H1 (cell line): ENCODE results near the gene TP53I11. TPM values are rescaled to one million over a fixed set of nuclear protein-coding genes. Genes with fewer than 3 reads are reported as not detected.

Experiments used
- CTCF ChIA-PET: fragments of 300-600 bp; sonication (Branson Sonifier 250); formaldehyde crosslinking; loops from one replicate; lab custom pipeline; 2021; ENCODE audit not compliant: partially characterized antibody; lab: Charles Lee
- POLR2A ChIA-PET: fragments of 300-600 bp; sonication (Branson Sonifier 250); formaldehyde crosslinking; loops from one replicate; lab custom pipeline; 2021; ENCODE audit warnings: inconsistent platforms; ENCODE audit not compliant: partially characterized antibody; lab: Charles Lee
- DNase-seq, 2 experiments: peaks; one replicate each; pipeline versions ENCODE4 v3.0.0 to v3.0.0-alpha.2; 2010 to 2022; ENCODE audit warnings: low spot score in 2 of 2, low read depth in 1 of 2, mixed read lengths in 1 of 2
- FAIRE-seq: peaks from 2 replicates; lab custom pipeline; 2011; peaks lifted over from hg19 to GRCh38; lab: Jason Lieb, UNC
- H2AFZ ChIP-seq: 2 replicates; pipeline ENCODE4 v1.8.1; 2012; ENCODE audit warnings: low read length, inconsistent platforms
- H2AK5ac ChIP-seq: 2 replicates; pipeline ENCODE4 v1.6.1; 2013; ENCODE audit warnings: low read depth, low read length
- H2BK120ac ChIP-seq: replicated peaks from 2 replicates; pipeline ENCODE3; 2013; ENCODE audit warnings: low read depth, low read length, inconsistent platforms
- H2BK12ac ChIP-seq: 2 replicates; pipeline ENCODE4 v1.6.1; 2013; ENCODE audit warnings: low read depth, low read length
- H2BK15ac ChIP-seq: 2 replicates; pipeline ENCODE4 v1.6.1; 2013; ENCODE audit warnings: low read length
- H2BK20ac ChIP-seq: 2 replicates; pipeline ENCODE4 v1.6.1; 2013; ENCODE audit warnings: low read length
- H2BK5ac ChIP-seq: 2 replicates; pipeline ENCODE4 v1.6.1; 2013; ENCODE audit warnings: low read depth, low read length
- H3K14ac ChIP-seq: 2 replicates; pipeline ENCODE4 v1.6.1; 2013; ENCODE audit warnings: inconsistent platforms; ENCODE audit not compliant: insufficient read length
- H3K18ac ChIP-seq: 2 replicates; pipeline ENCODE4 v1.6.1; 2013; ENCODE audit warnings: low read length; ENCODE audit errors: extremely low read depth
- H3K23ac ChIP-seq: 2 replicates; pipeline ENCODE4 v1.6.1; 2013; ENCODE audit warnings: inconsistent platforms; ENCODE audit not compliant: insufficient read length
- H3K23me2 ChIP-seq: 2 replicates; pipeline ENCODE4 v1.6.1; 2013; ENCODE audit warnings: low read depth, low read length
- H3K27ac ChIP-seq: 2 replicates; pipeline ENCODE4 v1.6.1; 2011; ENCODE audit warnings: low read depth, low read length, inconsistent platforms
- H3K27me3 ChIP-seq, 4 experiments: replicated peaks in 1 of 4; 1 replicate in 1 of 4; 2 replicates in 3 of 4; pipeline versions ENCODE4 v1.6.1 to v1.8.1; 2011 to 2013; ENCODE audit warnings: low read length in 3 of 4, mild to moderate bottlenecking in 3 of 4, inconsistent platforms in 2 of 4, mixed read lengths in 2 of 4, moderate library complexity in 1 of 4; ENCODE audit not compliant: control insufficient read depth in 3 of 4, insufficient read depth in 3 of 4; ENCODE audit errors: extremely low read depth in 1 of 4
- H3K36me3 ChIP-seq, 4 experiments: 2 replicates each; pipeline versions ENCODE4 v1.6.1 to v1.8.1; 2011 to 2013; ENCODE audit warnings: mild to moderate bottlenecking in 4 of 4, low read length in 3 of 4, moderate library complexity in 2 of 4, control low read depth in 1 of 4, inconsistent platforms in 1 of 4; ENCODE audit not compliant: insufficient read depth in 4 of 4, control insufficient read depth in 2 of 4
- H3K4ac ChIP-seq: replicated peaks from 2 replicates; pipeline ENCODE3; 2013; ENCODE audit warnings: low read length, low read depth, mixed read lengths, inconsistent platforms; ENCODE audit not compliant: insufficient read length
- H3K4me1 ChIP-seq, 4 experiments: replicated peaks in 1 of 4; 1 replicate in 1 of 4; 2 replicates in 3 of 4; pipeline versions ENCODE4 v1.6.1 to v1.8.1; 2011 to 2013; ENCODE audit warnings: low read length in 3 of 4, inconsistent platforms in 2 of 4, mixed read lengths in 1 of 4; ENCODE audit not compliant: insufficient read depth in 4 of 4, control insufficient read depth in 3 of 4
- H3K4me2 ChIP-seq, 2 experiments: 2 replicates each; pipeline versions ENCODE4 v1.6.1 to v1.8.1; 2011 to 2013; ENCODE audit warnings: low read depth in 2 of 2, low read length in 2 of 2, control low read depth in 1 of 2, inconsistent platforms in 1 of 2, mild to moderate bottlenecking in 1 of 2; ENCODE audit not compliant: insufficient read depth in 1 of 2
- H3K4me3 ChIP-seq, 4 experiments: fragments of 200-600, 300-600 bp in 1 of 4; sonication (generic), shearing (Covaris generic), sonication (Bioruptor Twin) in 1 of 4; 2 replicates each; pipeline versions ENCODE4 v1.5.1 to v1.8.1; 2011 to 2016; ENCODE audit warnings: low read length in 4 of 4, low read depth in 3 of 4, control low read depth in 2 of 4, inconsistent platforms in 2 of 4, mild to moderate bottlenecking in 2 of 4, mixed read lengths in 1 of 4, moderate library complexity in 1 of 4; ENCODE audit not compliant: insufficient read depth in 2 of 4; ENCODE audit errors: extremely low read depth in 1 of 4
- H3K56ac ChIP-seq: replicated peaks from 2 replicates; pipeline ENCODE3; 2013; ENCODE audit warnings: low read depth, mild to moderate bottlenecking, mixed read lengths, low read length, inconsistent platforms; ENCODE audit not compliant: insufficient read length
- H3K79me1 ChIP-seq: 2 replicates; pipeline ENCODE4 v1.6.1; 2013; ENCODE audit warnings: low read depth, low read length, control low read depth
- H3K79me2 ChIP-seq, 2 experiments: 2 replicates each; pipeline versions ENCODE4 v1.6.1 to v1.8.1; 2012 to 2013; ENCODE audit warnings: low read length in 2 of 2, mild to moderate bottlenecking in 2 of 2, inconsistent platforms in 1 of 2; ENCODE audit not compliant: insufficient read depth in 2 of 2, control insufficient read depth in 1 of 2
- H3K9ac ChIP-seq, 4 experiments: replicated peaks in 1 of 4; 1 replicate in 1 of 4; 2 replicates in 3 of 4; pipeline versions ENCODE4 v1.6.1 to v1.8.1; 2011 to 2013; ENCODE audit warnings: low read depth in 3 of 4, low read length in 3 of 4, control low read depth in 2 of 4, mild to moderate bottlenecking in 2 of 4, moderate library complexity in 2 of 4, inconsistent platforms in 1 of 4; ENCODE audit errors: extremely low read depth in 1 of 4
- H3K9me3 ChIP-seq, 2 experiments: 2 replicates each; pipeline versions ENCODE4 v1.6.1 to v1.8.1; 2012 to 2013; ENCODE audit warnings: mild to moderate bottlenecking in 2 of 2, moderate library complexity in 2 of 2, control low read depth in 1 of 2, inconsistent platforms in 1 of 2, low read depth in 1 of 2, low read length in 1 of 2, mixed read lengths in 1 of 2; ENCODE audit not compliant: insufficient read depth in 2 of 2
- H4K20me1 ChIP-seq, 2 experiments: replicated peaks in 1 of 2; 2 replicates each; pipeline versions ENCODE3 to v1.8.1; 2011 to 2013; ENCODE audit warnings: inconsistent platforms in 2 of 2, low read length in 2 of 2, mild to moderate bottlenecking in 1 of 2; ENCODE audit not compliant: insufficient read depth in 2 of 2, control insufficient read depth in 1 of 2
- H4K5ac ChIP-seq: 2 replicates; pipeline ENCODE4 v1.6.1; 2013; ENCODE audit warnings: low read length, low read depth, mixed read lengths, inconsistent platforms; ENCODE audit not compliant: insufficient read length
- H4K8ac ChIP-seq: 2 replicates; pipeline ENCODE4 v1.8.0; 2013; ENCODE audit warnings: mild to moderate bottlenecking, moderate library complexity, low read length, inconsistent platforms; ENCODE audit not compliant: insufficient read depth; ENCODE audit errors: extremely low read depth
- H4K91ac ChIP-seq: replicated peaks from 2 replicates; pipeline ENCODE3; 2013; ENCODE audit warnings: low read length, mixed read lengths, inconsistent platforms; ENCODE audit not compliant: insufficient read length
- BRCA1 ChIP-seq: IDR thresholded peaks from 2 replicates; pipeline ENCODE4 v1.6.1; 2012; ENCODE audit warnings: low read depth, low read length, improper control_type of control experiment
- CBX5 ChIP-seq: fragments of 300-800, 300-1000 bp; sonication (generic); IDR thresholded peaks from 2 replicates; pipeline ENCODE4 v1.7.1; 2016; ENCODE audit warnings: antibody characterized with exemption, low read length, low read depth
- CTBP2 ChIP-seq: IDR thresholded peaks from 2 replicates; pipeline ENCODE4 v1.7.0; 2011; ENCODE audit warnings: borderline replicate concordance, mild to moderate bottlenecking, moderate library complexity, mixed read lengths, low read length; ENCODE audit not compliant: insufficient read depth, insufficient read length
- EGR1 ChIP-seq: IDR thresholded peaks from 2 replicates; pipeline ENCODE4 v1.6.1; 2011; ENCODE audit warnings: low read depth, low read length, borderline replicate concordance
- EP300 ChIP-seq, 2 experiments: IDR thresholded peaks; 1 replicate in 1 of 2; 2 replicates in 1 of 2; pipeline ENCODE4 v1.6.1; 2011 to 2012; ENCODE audit warnings: low read depth in 2 of 2, low read length in 2 of 2, mild to moderate bottlenecking in 2 of 2, borderline replicate concordance in 1 of 2, inconsistent platforms in 1 of 2, moderate library complexity in 1 of 2
- HDAC2 ChIP-seq, 2 experiments: fragments of 300-600 bp in 1 of 2; sonication (generic) in 1 of 2; IDR thresholded peaks; 2 replicates each; pipeline ENCODE4 v1.6.1; 2011 to 2012; ENCODE audit warnings: low read depth in 2 of 2, low read length in 2 of 2, mild to moderate bottlenecking in 2 of 2, moderate library complexity in 2 of 2, borderline replicate concordance in 1 of 2, inconsistent platforms in 1 of 2
- HDAC6 ChIP-seq: IDR thresholded peaks from one replicate; pipeline ENCODE4 v1.7.1; 2012; ENCODE audit warnings: low read depth, mild to moderate bottlenecking, inconsistent platforms, low read length, moderate library complexity
- RAD21 ChIP-seq, 2 experiments: IDR thresholded peaks in 1 of 2; conservative IDR thresholded peaks in 1 of 2; 2 replicates each; pipeline ENCODE4 v1.6.1; 2011; ENCODE audit warnings: low read depth in 2 of 2, low read length in 2 of 2, improper control_type of control experiment in 1 of 2, inconsistent platforms in 1 of 2, mild to moderate bottlenecking in 1 of 2, moderate library complexity in 1 of 2
- SP1 ChIP-seq: IDR thresholded peaks from 2 replicates; pipeline ENCODE4 v1.6.1; 2011; ENCODE audit warnings: low read depth, low read length
- TAF7 ChIP-seq: optimal IDR thresholded peaks from 2 replicates; pipeline ENCODE3; 2011; ENCODE audit warnings: low read depth, mild to moderate bottlenecking, inconsistent platforms, low read length, moderate library complexity, borderline replicate concordance
- TEAD4 ChIP-seq: IDR thresholded peaks from 2 replicates; pipeline ENCODE4 v1.6.1; 2012; ENCODE audit warnings: low read depth, low read length, inconsistent platforms, mixed read lengths
- WGBS, 2 experiments: shearing (Covaris generic) in 1 of 2; methylation state at CpG; one replicate each; pipeline versions ENCODE4 v1.1.6 to v1.1.7; 2013 to 2015; ENCODE audit warnings: low lambda C conversion rate in 2 of 2, mixed read lengths in 2 of 2, inconsistent platforms in 1 of 2, low coverage in 1 of 2, missing lambda C conversion rate in 1 of 2; ENCODE audit not compliant: insufficient replicate concordance in 2 of 2, insufficient coverage in 1 of 2, insufficient read length in 1 of 2; ENCODE audit errors: extremely low coverage in 1 of 2, missing lambda C conversion rate in 1 of 2; 5-methylcytosine and 5-hydroxymethylcytosine counted together
- polyA plus RNA-seq, 7 experiments: library from polyadenylated mRNA; depleted of rRNA in 3 of 7; stranded (reverse) in 5 of 7; unstranded in 2 of 7; fragments of >200 nt in 5 of 7; fragments of 200-250 nt in 2 of 7; gene quantifications; 1 replicate in 5 of 7; 2 replicates in 1 of 7; 4 replicates in 1 of 7; pipeline versions ENCODE4 v1.2.1 to v1.2.3, GENCODE V29; 2011 to 2013; ENCODE audit warnings: missing spikeins in 2 of 7, mixed read lengths in 2 of 7
- total RNA-seq: library from RNA; stranded (reverse); fragmentation: NEBNext Ultra II Directional; extraction: Animal tissue kit (Norgen Biotek cat#: 25700); gene quantifications from 2 replicates; pipeline ENCODE4 v1.2.1, GENCODE V29; 2021

Gene TP53I11
- total and polyA plus RNA-seq, 2 of the 8 experiments (the other 6 are each of a cell fraction or from before 2014, with no cell fraction given), result 34.0 to 46.3 TPM

- no peak overlapping the region for H3K23ac ChIP-seq
- no peak overlapping the region for H2AK5ac ChIP-seq
- H3K36me3 ChIP-seq, result no peaks in the 10 kb centered on the region
- H3K79me2 ChIP-seq, result no peaks in the 10 kb centered on the region
- H3K79me1 ChIP-seq, result no peaks in the 10 kb centered on the region
- no peaks in the 10 kb centered on the region; a peak in 2 of 7 replicates for H3K27me3 ChIP-seq
- WGBS, 2 experiments, result 81% methylated on average over 7 of the region's 7 CpGs; no CpG with 5 or more reads in 1 of the 2 experiments
- H4K8ac ChIP-seq, result peak overlapping the region; percentile 19; the same call in 1 of the 2 replicates
- H3K23me2 ChIP-seq, result no peaks in the 10 kb centered on the region; the same call in 1 of the 2 replicates
- peak overlapping the region; percentile 61 for H4K91ac ChIP-seq
- H3K9me3 ChIP-seq, result no peaks in the 10 kb centered on the region
- no peak overlapping the region for H3K14ac ChIP-seq
- TF ChIP-seq BRCA1 (no peak), SP1 (no peak), TAF7 (no peak), EP300 (IDR thresholded peaks at IDR 0.05; ENCODE audit: borderline replicate concordance in 1 of 2, low read depth in 2 of 2, low read length in 2 of 2) (no peak), EGR1 (no peak), RAD21 (IDR thresholded peaks at IDR 0.05 in 1 of 2, conservative IDR thresholded peaks at IDR 0.05 in 1 of 2; ENCODE audit: low read depth in 2 of 2, low read length in 2 of 2) (no peak), TEAD4 (no peak), CTBP2 (no peak), CBX5 (no peak), HDAC6 (no peak), HDAC2 (IDR thresholded peaks at IDR 0.05; ENCODE audit: borderline replicate concordance in 1 of 2, low read depth in 2 of 2, low read length in 2 of 2) (no peak)
- ChIA-PET CTCF (interaction anchor here (1.4 to 38.2 kb wide), 6 partner anchors 2 to 140 kb away, joined by 4 to 731 read pairs (median 186); no protein-coding TSS in a partner anchor), POLR2A (interaction anchor here (2.3 kb wide), 1 partner anchor 13 kb away, joined by 10 read pairs; the partner anchor contains the start of gene TP53I11)
- H3K4me2 ChIP-seq, result no peak overlapping the region; a peak in 1 of 4 replicates
- peak overlapping the region; percentile 77; the same call in 1 of the 2 replicates for H2BK20ac ChIP-seq
- no peak overlapping the region for H2BK120ac ChIP-seq
- no peak overlapping the region for H3K9ac ChIP-seq
- H3K4ac ChIP-seq, result no peak overlapping the region
- H2BK12ac ChIP-seq, result peak overlapping the region; percentile 75; the same call in 1 of the 2 replicates
- no peak overlapping the region; the same call in 1 of the 2 replicates for H2BK15ac ChIP-seq
- H2AFZ ChIP-seq, result no peak overlapping the region
- peak overlapping the region; percentile 54; the same call in 1 of the 2 replicates for H3K18ac ChIP-seq
- no peaks in the 10 kb centered on the region for H4K20me1 ChIP-seq
- no peak overlapping the region for H4K5ac ChIP-seq
- DNase-seq (no peak), FAIRE-seq (no peak)
- H3K56ac ChIP-seq, result no peak overlapping the region
- no peak overlapping the region; the same call in 1 of the 2 replicates for H2BK5ac ChIP-seq
- H3K4me1 ChIP-seq, result peaks cover 13 to 48% (median 27%) of the 10 kb centered on the region in 4 experiments
- H3K4me3 ChIP-seq, result no peak overlapping the region
- no peak overlapping the region; the same call in 1 of the 2 replicates for H3K27ac ChIP-seq
Observed at GRCh38 chr11:44963136-44963535, 12.5 kb upstream of the TP53I11 start.
